ENCODE data around the gene OBI1. TPM values are rescaled to one million over a fixed set of nuclear protein-coding genes. Genes with fewer than 3 reads are reported as not detected.

The OBI1 gene
- polyA plus RNA-seq, 1 experiment: 4.2 TPM

GRCh38 chr13:78625384-78625783 is 33.6 kb downstream of the OBI1 start:
- H3K27me3 ChIP-seq (ENCODE audit: control insufficient read depth, insufficient read depth, low read length): no peaks in the 10 kb centered on the region
- TF ChIP-seq, protein P1, sequence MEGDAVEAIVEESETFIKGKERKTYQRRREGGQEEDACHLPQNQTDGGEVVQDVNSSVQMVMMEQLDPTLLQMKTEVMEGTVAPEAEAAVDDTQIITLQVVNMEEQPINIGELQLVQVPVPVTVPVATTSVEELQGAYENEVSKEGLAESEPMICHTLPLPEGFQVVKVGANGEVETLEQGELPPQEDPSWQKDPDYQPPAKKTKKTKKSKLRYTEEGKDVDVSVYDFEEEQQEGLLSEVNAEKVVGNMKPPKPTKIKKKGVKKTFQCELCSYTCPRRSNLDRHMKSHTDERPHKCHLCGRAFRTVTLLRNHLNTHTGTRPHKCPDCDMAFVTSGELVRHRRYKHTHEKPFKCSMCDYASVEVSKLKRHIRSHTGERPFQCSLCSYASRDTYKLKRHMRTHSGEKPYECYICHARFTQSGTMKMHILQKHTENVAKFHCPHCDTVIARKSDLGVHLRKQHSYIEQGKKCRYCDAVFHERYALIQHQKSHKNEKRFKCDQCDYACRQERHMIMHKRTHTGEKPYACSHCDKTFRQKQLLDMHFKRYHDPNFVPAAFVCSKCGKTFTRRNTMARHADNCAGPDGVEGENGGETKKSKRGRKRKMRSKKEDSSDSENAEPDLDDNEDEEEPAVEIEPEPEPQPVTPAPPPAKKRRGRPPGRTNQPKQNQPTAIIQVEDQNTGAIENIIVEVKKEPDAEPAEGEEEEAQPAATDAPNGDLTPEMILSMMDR (IDR thresholded peaks at IDR 0.05; ENCODE audit: insufficient read depth, low read depth, low read length): no peak
- ChIA-PET POLR2A (no interaction called here), CTCF (interaction anchor here (1.1 kb wide), 1 partner anchor 19 kb away, joined by 3 read pairs; no protein-coding TSS in a partner anchor)
- H3K4me3 ChIP-seq (ENCODE audit: low read depth, low read length): no peak overlapping the region
- H3K36me3 ChIP-seq (ENCODE audit: control insufficient read depth, insufficient read depth, low read length): peaks cover 5% of the 10 kb centered on the region
- DNase-seq (ENCODE audit: low read depth): no peak

- TF ChIP-seq, protein P1 (IDR thresholded peaks at IDR 0.05; ENCODE audit: insufficient read depth, low read depth, low read length): no peak
- CTCF ChIA-PET: interaction anchor here (0.6 kb wide), 1 partner anchor 571 kb away, joined by 3 read pairs; no protein-coding TSS in a partner anchor
- Histone ChIP-seq H3K4me3 (ENCODE audit: low read depth, low read length) (no peak overlapping the region), H3K36me3 (ENCODE audit: control insufficient read depth, insufficient read depth, low read length) (peaks cover 5% of the 10 kb centered on the region), H3K27me3 (ENCODE audit: control insufficient read depth, insufficient read depth, low read length) (no peaks in the 10 kb centered on the region)
- no peak for DNase-seq (ENCODE audit: low read depth)
- POLR2A ChIA-PET: no interaction called here
Observed at GRCh38 chr13:78623132-78623531, 35.8 kb downstream of the OBI1 start.

DNA sequence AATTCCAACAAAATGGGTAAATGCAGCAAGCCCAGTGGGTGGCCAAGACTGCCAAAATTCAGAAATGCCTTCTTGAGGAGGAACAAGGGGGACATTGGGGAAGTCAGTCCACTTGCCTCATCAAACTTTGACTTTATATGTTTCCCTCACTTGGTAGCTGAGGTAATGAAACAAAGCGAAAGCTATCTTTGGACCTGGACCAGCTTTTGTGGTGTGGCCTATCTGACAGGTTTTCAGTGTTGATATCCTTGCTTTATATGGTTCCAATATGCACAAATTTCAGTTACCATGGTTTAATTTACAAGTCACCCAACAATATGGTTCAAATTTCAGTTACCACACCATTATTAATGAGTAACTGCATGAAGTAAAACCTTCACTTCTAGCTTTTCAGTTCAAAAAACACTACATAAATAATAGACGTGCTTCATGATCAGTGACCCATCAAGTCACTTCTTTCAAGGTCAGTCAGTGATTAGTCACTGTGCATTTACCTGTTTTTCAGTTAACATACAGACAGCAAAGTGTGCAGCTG is 38.0 kb downstream of the OBI1 start:
- Histone ChIP-seq H3K4me3 (ENCODE audit: low read depth, low read length) (no peak overlapping the region), H3K27me3 (ENCODE audit: control insufficient read depth, insufficient read depth, low read length) (no peaks in the 10 kb centered on the region), H3K36me3 (ENCODE audit: control insufficient read depth, insufficient read depth, low read length) (peaks cover 7% of the 10 kb centered on the region)
- DNase-seq (ENCODE audit: low read depth): no peak
- TF ChIP-seq, protein P1 (IDR thresholded peaks at IDR 0.05; ENCODE audit: insufficient read depth, low read depth, low read length): no peak
- CTCF ChIA-PET: no interaction called here
- POLR2A ChIA-PET: no interaction called here

DNA sequence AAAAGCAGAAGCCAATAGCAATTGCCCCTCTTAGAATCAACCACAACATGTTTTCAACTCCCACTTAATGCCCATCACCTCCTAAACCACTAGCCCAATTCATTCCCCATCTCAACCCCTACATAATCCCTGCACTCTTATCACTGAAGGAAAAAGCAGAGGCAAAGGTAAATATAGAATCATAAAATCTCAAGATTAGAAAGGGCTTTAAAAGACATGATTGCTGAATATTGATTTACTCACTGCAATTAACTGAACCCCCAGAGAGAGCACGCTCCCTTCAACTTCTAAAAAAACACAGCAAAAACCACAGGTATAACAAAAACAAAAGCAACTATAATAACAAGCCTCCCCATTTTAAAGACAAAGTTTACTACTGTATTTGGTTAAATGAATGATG is 40.5 kb downstream of the OBI1 start:
- ChIA-PET CTCF (interaction anchor here (0.6 kb wide), 1 partner anchor 72 kb away, joined by 3 read pairs; no protein-coding TSS in a partner anchor), POLR2A (interaction anchor here (0.7 kb wide), 1 partner anchor 9 kb away, joined by 3 read pairs; no protein-coding TSS in a partner anchor)
- H3K36me3 ChIP-seq (ENCODE audit: control insufficient read depth, insufficient read depth, low read length): peaks cover 5% of the 10 kb centered on the region
- TF ChIP-seq, protein P1 (IDR thresholded peaks at IDR 0.05; ENCODE audit: insufficient read depth, low read depth, low read length): no peak
- H3K4me3 ChIP-seq (ENCODE audit: low read depth, low read length): no peak overlapping the region
- no peaks in the 10 kb centered on the region for H3K27me3 ChIP-seq (ENCODE audit: control insufficient read depth, insufficient read depth, low read length)
- no peak for DNase-seq (ENCODE audit: low read depth)

- H3K36me3 ChIP-seq (ENCODE audit: control insufficient read depth, insufficient read depth, low read length): no peaks in the 10 kb centered on the region
- ChIA-PET CTCF (no interaction called here), POLR2A (no interaction called here)
- DNase-seq (ENCODE audit: low read depth): no peak
- H3K4me3 ChIP-seq (ENCODE audit: low read depth, low read length): no peak overlapping the region
- TF ChIP-seq, protein P1 (IDR thresholded peaks at IDR 0.05; ENCODE audit: insufficient read depth, low read depth, low read length): no peak
- H3K27me3 ChIP-seq (ENCODE audit: control insufficient read depth, insufficient read depth, low read length): peaks cover 34% of the 10 kb centered on the region
Observed at GRCh38 chr13:78611040-78611439, 47.9 kb downstream of the OBI1 start.
